GM12891 (cell line): ENCODE measurements around the gene GAN.

Experiments used
- PAX5 ChIP-seq: IDR thresholded peaks from 2 replicates; pipeline ENCODE4 v1.6.1; 2011; ENCODE audit warnings: low read length, moderate library complexity, mild to moderate bottlenecking; ENCODE audit not compliant: insufficient read depth, severe bottlenecking
- POLR2A ChIP-seq: IDR thresholded peaks from 2 replicates; pipeline ENCODE4 v1.6.1; 2011; ENCODE audit warnings: low read depth, low read length, control low read depth
- POLR2AphosphoS5 ChIP-seq: IDR thresholded peaks from 2 replicates; pipeline ENCODE4 v1.6.1; 2011; ENCODE audit warnings: low read depth, low read length, control low read depth
- SPI1 ChIP-seq: IDR thresholded peaks from 2 replicates; pipeline ENCODE4 v1.6.1; 2011; ENCODE audit warnings: low read depth, low read length, control low read depth
- TAF1 ChIP-seq: IDR thresholded peaks from 2 replicates; pipeline ENCODE4 v1.6.1; 2011; ENCODE audit warnings: low read depth, low read length, control low read depth

DNA sequence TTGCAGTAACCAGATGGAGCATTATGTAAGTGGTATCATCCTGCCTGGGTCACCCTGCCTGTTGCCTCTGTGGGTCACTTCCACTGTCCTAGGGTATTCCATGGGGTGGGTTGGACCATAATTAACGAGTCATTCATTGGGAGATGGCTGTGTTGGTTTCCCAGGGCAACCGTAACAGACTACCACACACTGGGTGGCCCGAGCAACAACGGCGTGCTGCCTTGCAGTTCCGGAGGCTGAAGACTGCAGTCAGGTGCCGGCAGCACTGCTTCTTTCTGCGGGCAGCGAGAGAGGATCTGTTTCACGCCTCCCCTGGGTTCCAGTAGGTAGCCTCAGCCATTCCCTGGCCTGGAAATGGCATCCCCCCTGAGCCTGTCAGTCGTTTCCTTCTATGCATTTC, 101.0 kb downstream of the GAN start:
- no peak for TF ChIP-seq POLR2A
- no peak for TF ChIP-seq SPI1
- TF ChIP-seq POLR2AphosphoS5: no peak
- no peak for TF ChIP-seq TAF1
- TF ChIP-seq PAX5: no peak
